Breast epithelium (tissue), 3 donors: ENCODE results near the gene JSRP1.

Experiments used
- CTCF ChIP-seq, 3 donors: fragments of 450-650 bp; IDR thresholded peaks; one replicate each; pipeline ENCODE4 v1.5.1; 2016 to 2017; ENCODE audit warnings: antibody characterized with exemption in 3 of 3, mild to moderate bottlenecking in 3 of 3, moderate library complexity in 3 of 3
- POLR2A ChIP-seq: fragments of 450-650 bp; IDR thresholded peaks from one replicate; pipeline ENCODE4 v1.6.1; 2016; ENCODE audit warnings: antibody characterized with exemption, mild to moderate bottlenecking, moderate library complexity
- POLR2AphosphoS5 ChIP-seq, 3 donors: sonication (generic); formaldehyde crosslinking; IDR thresholded peaks; one replicate each; pipeline ENCODE4 v1.6.1; 2017; ENCODE audit warnings: antibody characterized with exemption in 3 of 3

GRCh38 chr19:2226840-2227360, 29.3 kb downstream of the JSRP1 start:
- TF ChIP-seq CTCF (IDR thresholded peaks at IDR 0.05), result no peak
- no peak for TF ChIP-seq POLR2AphosphoS5 (IDR thresholded peaks at IDR 0.05)
- no peak for TF ChIP-seq POLR2A
